ENCODE measurements around the gene FAM13A.
"Not testable (repeated sequence)": the region's sequence is repeated elsewhere in the genome, so short reads cannot be mapped to it uniquely, and the experiment has no call there.

DNA sequence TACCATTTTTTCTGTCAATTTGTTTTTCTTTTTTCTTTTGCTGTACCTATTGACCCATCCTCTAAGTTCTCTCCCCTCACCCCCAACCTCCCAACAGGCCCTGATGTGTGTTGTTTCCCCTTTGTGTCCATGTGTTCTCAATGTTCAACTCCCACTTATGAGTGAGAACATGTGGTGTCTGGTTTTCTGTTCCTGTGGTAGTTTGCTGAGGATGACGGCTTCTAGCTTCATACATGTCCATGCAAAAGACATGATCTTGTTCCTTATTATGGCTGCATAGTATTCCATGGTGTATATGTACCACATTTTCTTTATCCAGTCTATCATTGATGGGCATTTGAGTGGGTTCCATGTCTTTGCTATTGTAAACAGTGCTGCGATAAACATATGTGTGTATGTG is 859 bp upstream of the FAM13A start:
- TF ChIP-seq, protein P1, sequence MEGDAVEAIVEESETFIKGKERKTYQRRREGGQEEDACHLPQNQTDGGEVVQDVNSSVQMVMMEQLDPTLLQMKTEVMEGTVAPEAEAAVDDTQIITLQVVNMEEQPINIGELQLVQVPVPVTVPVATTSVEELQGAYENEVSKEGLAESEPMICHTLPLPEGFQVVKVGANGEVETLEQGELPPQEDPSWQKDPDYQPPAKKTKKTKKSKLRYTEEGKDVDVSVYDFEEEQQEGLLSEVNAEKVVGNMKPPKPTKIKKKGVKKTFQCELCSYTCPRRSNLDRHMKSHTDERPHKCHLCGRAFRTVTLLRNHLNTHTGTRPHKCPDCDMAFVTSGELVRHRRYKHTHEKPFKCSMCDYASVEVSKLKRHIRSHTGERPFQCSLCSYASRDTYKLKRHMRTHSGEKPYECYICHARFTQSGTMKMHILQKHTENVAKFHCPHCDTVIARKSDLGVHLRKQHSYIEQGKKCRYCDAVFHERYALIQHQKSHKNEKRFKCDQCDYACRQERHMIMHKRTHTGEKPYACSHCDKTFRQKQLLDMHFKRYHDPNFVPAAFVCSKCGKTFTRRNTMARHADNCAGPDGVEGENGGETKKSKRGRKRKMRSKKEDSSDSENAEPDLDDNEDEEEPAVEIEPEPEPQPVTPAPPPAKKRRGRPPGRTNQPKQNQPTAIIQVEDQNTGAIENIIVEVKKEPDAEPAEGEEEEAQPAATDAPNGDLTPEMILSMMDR (IDR thresholded peaks at IDR 0.05) = not testable (repeated sequence)
- TF ChIP-seq POLR2A (IDR thresholded peaks at IDR 0.05) = not testable (repeated sequence)
